GM12865 (cell line): Measurements from ENCODE around the gene TMEM43.
"Not testable (repeated sequence)": the region's sequence is repeated elsewhere in the genome, so short reads cannot be mapped to it uniquely, and the experiment has no call there.

Experiments used
- DNase-seq: peaks from one replicate; pipeline ENCODE4 v3.0.0; 2010; ENCODE audit warnings: low read depth
- H3K4me3 ChIP-seq: 2 replicates; pipeline ENCODE4 v1.5.1; 2011; ENCODE audit warnings: mild to moderate bottlenecking, low read depth, low read length, control low read depth
- TF ChIP-seq, protein P1 (sequence below): IDR thresholded peaks from 2 replicates; pipeline ENCODE4 v1.5.1; 2011; ENCODE audit warnings: low read length, control low read depth, low read depth, inconsistent platforms; ENCODE audit not compliant: insufficient read depth; ENCODE audit errors: missing control alignments

TMEM43 gene, protein sequence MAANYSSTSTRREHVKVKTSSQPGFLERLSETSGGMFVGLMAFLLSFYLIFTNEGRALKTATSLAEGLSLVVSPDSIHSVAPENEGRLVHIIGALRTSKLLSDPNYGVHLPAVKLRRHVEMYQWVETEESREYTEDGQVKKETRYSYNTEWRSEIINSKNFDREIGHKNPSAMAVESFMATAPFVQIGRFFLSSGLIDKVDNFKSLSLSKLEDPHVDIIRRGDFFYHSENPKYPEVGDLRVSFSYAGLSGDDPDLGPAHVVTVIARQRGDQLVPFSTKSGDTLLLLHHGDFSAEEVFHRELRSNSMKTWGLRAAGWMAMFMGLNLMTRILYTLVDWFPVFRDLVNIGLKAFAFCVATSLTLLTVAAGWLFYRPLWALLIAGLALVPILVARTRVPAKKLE

DNA sequence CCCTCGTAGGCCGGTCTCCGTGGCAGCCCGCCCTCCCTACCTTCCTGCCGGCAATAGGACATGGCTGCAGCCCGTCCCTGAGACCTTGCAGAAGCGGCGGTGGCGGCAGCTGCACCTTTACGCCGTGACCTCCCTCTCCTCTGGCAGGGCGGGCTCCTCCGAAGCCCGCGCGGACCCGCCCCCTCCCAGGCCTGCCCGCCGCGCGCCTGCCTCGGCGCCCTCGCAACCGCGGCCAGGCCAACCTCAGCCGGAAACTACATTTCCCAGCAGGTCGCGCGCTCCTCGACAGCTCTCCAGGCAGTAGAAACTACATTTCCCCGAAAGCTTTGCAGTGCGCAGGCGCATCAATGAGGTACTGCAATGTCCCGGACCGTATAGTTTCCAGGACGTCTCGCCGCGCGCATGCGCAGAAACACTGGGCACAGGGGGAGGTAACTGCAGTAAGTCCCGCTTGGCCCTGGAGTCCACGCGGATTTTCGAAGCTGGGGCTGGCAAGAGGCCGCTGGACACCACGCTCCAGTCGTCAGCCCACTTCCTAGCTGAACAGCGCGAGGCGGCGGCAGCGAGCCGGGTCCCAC lies at the start of gene TMEM43, which contains the start of gene CHCHD4:
Gene TMEM43, plus strand, starts transcription at position 438 of the 578 bp plus-strand sequence. CDS start 142 bp downstream, outside the sequence.
Gene CHCHD4, minus strand, starts transcription at position 256 of the 578 bp plus-strand sequence. Its CDS starts 194 bp downstream, at position 62.
- TF ChIP-seq, protein P1, sequence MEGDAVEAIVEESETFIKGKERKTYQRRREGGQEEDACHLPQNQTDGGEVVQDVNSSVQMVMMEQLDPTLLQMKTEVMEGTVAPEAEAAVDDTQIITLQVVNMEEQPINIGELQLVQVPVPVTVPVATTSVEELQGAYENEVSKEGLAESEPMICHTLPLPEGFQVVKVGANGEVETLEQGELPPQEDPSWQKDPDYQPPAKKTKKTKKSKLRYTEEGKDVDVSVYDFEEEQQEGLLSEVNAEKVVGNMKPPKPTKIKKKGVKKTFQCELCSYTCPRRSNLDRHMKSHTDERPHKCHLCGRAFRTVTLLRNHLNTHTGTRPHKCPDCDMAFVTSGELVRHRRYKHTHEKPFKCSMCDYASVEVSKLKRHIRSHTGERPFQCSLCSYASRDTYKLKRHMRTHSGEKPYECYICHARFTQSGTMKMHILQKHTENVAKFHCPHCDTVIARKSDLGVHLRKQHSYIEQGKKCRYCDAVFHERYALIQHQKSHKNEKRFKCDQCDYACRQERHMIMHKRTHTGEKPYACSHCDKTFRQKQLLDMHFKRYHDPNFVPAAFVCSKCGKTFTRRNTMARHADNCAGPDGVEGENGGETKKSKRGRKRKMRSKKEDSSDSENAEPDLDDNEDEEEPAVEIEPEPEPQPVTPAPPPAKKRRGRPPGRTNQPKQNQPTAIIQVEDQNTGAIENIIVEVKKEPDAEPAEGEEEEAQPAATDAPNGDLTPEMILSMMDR: no peak
- DNase-seq: peak; percentile 99
- H3K4me3 ChIP-seq: peak within 1 kb of the TSS; percentile 89

DNA sequence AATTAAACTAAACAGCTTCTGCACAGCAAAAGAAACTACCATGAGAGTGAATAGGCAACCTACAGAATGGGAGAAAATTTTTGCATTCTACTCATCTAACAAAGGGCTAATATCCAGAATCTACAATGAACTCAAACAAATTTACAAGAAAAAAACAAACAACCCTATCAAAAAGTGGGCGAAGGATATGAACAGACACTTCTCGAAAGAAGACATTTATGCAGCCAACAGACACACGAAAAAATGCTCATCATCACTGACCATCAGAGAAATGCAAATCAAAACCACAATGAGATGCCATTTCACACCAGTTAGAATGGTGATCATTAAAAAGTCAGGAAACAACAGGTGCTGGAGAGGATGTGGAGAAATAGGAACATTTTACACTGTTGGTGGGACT lies 49.6 kb upstream of the TMEM43 start:
- not testable (repeated sequence) for H3K4me3 ChIP-seq, DNase-seq

DNA sequence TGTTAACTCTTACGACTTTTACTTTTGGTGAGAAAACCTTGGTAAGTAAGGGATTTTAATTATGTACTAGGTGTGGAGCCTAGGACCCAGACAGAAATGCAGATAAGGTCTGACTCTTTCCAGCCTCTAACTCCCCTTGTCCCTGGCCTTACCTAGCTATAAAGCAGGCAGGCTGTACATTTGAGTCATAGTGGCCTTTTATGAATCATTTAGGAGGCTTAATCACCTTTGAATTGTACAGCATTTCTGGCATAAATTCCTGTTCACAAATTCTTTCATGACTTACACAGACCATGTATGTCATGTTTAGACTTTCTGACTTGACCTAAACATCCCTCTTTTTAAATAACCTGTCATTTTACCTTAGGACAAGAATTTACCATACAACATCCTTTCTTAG lies 47.5 kb upstream of the TMEM43 start:
- no peak overlapping the region for H3K4me3 ChIP-seq
- DNase-seq: no peak
- TF ChIP-seq, protein P1: no peak

DNA sequence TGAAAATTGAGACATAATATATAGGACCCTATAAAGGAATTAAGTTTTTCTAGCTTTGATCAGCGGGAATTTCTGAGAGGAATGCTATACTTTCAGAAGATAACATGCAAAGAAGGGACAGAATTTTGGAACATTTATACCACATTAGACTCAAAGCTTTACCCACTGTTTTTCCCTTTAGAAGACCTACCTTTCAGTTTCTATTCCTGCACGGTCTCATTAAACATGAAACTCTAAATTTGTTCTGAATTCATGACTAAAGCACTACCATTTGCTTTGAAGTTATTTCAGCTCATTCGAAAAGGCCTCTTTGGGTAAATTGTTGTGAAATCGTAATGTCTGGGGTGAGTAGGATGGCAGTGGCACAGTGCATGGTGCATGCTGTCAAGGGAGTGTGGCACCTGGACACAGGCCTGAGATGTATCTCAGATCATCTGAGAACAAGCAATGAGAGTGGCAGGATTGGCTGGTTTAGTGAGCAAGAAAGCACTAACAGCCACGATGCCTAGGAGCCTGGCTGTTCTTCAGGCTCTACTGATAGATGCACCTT lies 42.7 kb upstream of the TMEM43 start:
- peak; percentile 11 for DNase-seq
- TF ChIP-seq, protein P1: no peak
- no peak overlapping the region for H3K4me3 ChIP-seq

DNA sequence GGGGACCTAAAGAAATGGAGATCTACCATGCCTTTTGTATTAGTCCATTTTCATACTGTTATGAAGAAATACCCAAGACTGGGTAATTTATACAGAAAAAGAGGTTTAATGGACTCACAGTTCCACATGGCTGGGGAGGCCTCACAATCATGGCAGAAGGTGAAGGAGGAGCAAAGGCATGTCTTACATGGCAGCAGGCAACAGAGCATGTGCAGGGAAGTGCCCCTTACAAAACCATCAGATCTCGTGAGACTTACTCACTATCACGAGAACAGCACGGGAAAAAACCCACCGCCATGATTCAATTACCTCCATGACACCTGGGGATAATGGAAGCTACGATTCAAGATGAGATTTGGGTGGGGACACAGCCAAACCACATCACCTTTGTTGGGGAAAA lies 37.4 kb upstream of the TMEM43 start:
- DNase-seq, H3K4me3 ChIP-seq: not testable (repeated sequence)

DNA sequence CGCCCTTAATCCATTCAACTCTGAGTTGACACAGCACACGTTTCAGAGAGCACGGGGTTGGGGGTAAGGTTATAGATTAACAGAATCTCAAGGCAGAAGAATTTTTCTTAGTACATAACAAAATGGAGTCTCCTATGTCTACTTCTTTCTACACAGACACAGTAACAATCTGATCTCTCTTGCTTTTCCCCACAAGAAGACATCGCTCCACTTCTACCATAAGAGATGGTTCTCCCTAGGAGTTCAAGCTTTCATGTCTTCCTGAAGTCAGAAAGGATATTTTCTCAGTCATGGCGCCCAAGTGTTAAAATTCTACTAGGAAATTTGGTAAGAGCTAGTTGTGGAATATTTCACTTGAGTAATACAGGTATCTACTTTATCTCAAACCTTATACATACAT lies 32.9 kb upstream of the TMEM43 start:
- DNase-seq, H3K4me3 ChIP-seq: not testable (repeated sequence)

DNA sequence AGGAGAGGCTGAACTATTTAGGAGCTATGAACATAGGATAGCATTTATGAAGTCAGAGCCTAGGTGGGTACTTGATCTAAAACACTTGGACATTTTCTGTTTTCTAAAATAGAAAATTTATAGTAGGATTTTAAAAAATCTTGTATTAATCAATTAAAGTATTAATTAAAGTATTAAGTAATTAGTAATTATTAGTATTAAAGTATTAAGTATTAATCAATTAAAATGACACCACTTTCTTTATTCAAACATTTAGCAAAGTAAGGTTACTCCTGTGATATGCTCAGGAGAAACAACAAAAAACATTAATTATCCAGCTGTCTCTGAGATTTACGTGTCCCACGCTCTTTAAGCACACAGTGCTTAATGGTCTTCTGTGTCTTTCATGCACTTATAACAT lies 32.4 kb upstream of the TMEM43 start:
- DNase-seq: no peak
- TF ChIP-seq, protein P1: no peak
- no peak overlapping the region for H3K4me3 ChIP-seq

DNA sequence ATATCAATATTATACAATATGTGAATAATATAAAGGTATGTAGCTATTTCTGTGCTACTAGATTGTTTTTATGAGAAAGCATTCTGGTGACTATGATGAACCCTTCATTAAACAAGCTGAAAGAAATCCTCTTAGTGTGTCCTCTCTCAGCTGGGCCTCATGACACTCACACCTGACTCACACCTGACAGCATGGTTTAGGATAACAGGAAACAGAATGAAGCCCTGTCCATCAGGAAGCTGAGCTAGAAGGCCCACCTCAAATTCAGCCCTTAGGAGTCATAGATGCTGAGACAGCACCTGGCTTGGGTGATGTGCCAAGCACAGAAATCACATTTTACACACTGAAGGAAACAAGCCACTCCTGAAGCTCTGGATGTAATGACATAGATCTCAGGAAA lies 31.0 kb upstream of the TMEM43 start:
- no peak for DNase-seq
- TF ChIP-seq, protein P1: no peak
- no peak overlapping the region for H3K4me3 ChIP-seq
